Caco-2 (cell line): ENCODE results near the gene DPH2. TPM values are rescaled to one million over a fixed set of nuclear protein-coding genes. Genes with fewer than 3 reads are reported as not detected.

Experiments
- BruUV-seq: library from RNA; stranded (reverse); fragments of 400-500 nt; replicated peaks from 2 replicates; lab custom pipeline; 2021; lab: Mats Ljungman, UMichigan
- CTCF ChIA-PET: fragments of 300-600 bp; sonication (Branson Sonifier 250); formaldehyde crosslinking; loops from one replicate; lab custom pipeline; 2022; ENCODE audit warnings: antibody characterized with exemption; lab: Charles Lee
- POLR2A ChIA-PET: fragments of 300-600 bp; sonication (Branson Sonifier 250); formaldehyde crosslinking; loops from one replicate; lab custom pipeline; 2022; ENCODE audit warnings: antibody characterized with exemption; lab: Charles Lee
- DNase-seq, 2 experiments: peaks; one replicate each; pipeline versions ENCODE4 v3.0.0 to v3.0.0-alpha.2; 2020 to 2022
- H3K27me3 ChIP-seq: replicated peaks from 2 replicates; pipeline ENCODE4 v1.6.0; 2011; ENCODE audit warnings: low read length; ENCODE audit not compliant: control insufficient read depth, insufficient read depth
- H3K36me3 ChIP-seq: 2 replicates; pipeline ENCODE4 v1.5.1; 2011; ENCODE audit warnings: low read length; ENCODE audit not compliant: control insufficient read depth, insufficient read depth
- H3K4me1 ChIP-seq: fragments of 250-450 bp; sonication (Bioruptor Pico); 2 replicates; pipeline ENCODE4 v1.5.1; 2020; ENCODE audit warnings: mild to moderate bottlenecking
- H3K4me3 ChIP-seq: 2 replicates; pipeline ENCODE4 v1.5.1; 2011; ENCODE audit warnings: low read depth, mild to moderate bottlenecking, control low read depth, low read length
- H3K9me3 ChIP-seq: fragments of 250-450 bp; sonication (Bioruptor Pico); 2 replicates; pipeline ENCODE4 v1.5.1; 2020; ENCODE audit warnings: mild to moderate bottlenecking, moderate library complexity
- H3K27ac Mint-ChIP-seq: one replicate; pipeline ENCODE4 v1.8.0; 2022; ENCODE audit warnings: mixed read lengths; ENCODE audit not compliant: unreplicated experiment
- H3K27me3 Mint-ChIP-seq: one replicate; pipeline ENCODE4 v1.8.0; 2022; ENCODE audit warnings: mixed read lengths; ENCODE audit not compliant: insufficient read depth, unreplicated experiment
- H3K36me3 Mint-ChIP-seq: one replicate; pipeline ENCODE4 v1.8.0; 2022; ENCODE audit warnings: mild to moderate bottlenecking, mixed read lengths; ENCODE audit not compliant: insufficient read depth, unreplicated experiment
- H3K4me1 Mint-ChIP-seq: one replicate; pipeline ENCODE4 v1.8.0; 2022; ENCODE audit warnings: low read depth, mixed read lengths; ENCODE audit not compliant: unreplicated experiment
- H3K4me3 Mint-ChIP-seq: one replicate; pipeline ENCODE4 v1.8.0; 2022; ENCODE audit warnings: mild to moderate bottlenecking, moderate library complexity, mixed read lengths; ENCODE audit not compliant: unreplicated experiment
- H3K9me3 Mint-ChIP-seq: one replicate; pipeline ENCODE4 v1.8.0; 2022; ENCODE audit warnings: mixed read lengths; ENCODE audit not compliant: unreplicated experiment
- CTCF ChIP-seq, 2 experiments: fragments of 200-600 bp in 1 of 2; IDR thresholded peaks; 1 replicate in 1 of 2; 2 replicates in 1 of 2; pipeline versions ENCODE4 v1.5.1 to v1.8.0; 2011 to 2022; ENCODE audit warnings: antibody characterized with exemption in 1 of 2, control low read depth in 1 of 2, inconsistent platforms in 1 of 2, low read depth in 1 of 2, low read length in 1 of 2, mild to moderate bottlenecking in 1 of 2, moderate library complexity in 1 of 2; ENCODE audit not compliant: insufficient read depth in 1 of 2, severe bottlenecking in 1 of 2, unreplicated experiment in 1 of 2
- intact Hi-C: fragments of 100-400 bp; cut with micrococcal nuclease; formaldehyde crosslinking; loops from one replicate; pipeline ENCODE4 v1.10.0; 2022; ENCODE audit not compliant: unreplicated experiment
- total RNA-seq: library from RNA; stranded (reverse); gene quantifications from 2 replicates; pipeline ENCODE4 v1.2.3, GENCODE V29; 2022

DPH2 gene
- total RNA-seq, 1 experiment from 2014 or later = 29.0 TPM

- Mint-ChIP-seq H3K9me3 (no peaks in the 10 kb centered on the region), H3K27ac (no peak overlapping the region), H3K27me3 (no peaks in the 10 kb centered on the region), H3K4me1 (peaks cover 33% of the 10 kb centered on the region), H3K4me3 (no peak overlapping the region), H3K36me3 (peaks cover 37% of the 10 kb centered on the region)
- TF ChIP-seq CTCF (IDR thresholded peaks at IDR 0.05; ENCODE audit: insufficient read depth in 1 of 2, low read depth in 1 of 2, low read length in 1 of 2, severe bottlenecking in 1 of 2, unreplicated experiment in 1 of 2) = no peak
- Histone ChIP-seq H3K4me1 (peaks cover 22% of the 10 kb centered on the region), H3K27me3 (no peaks in the 10 kb centered on the region), H3K9me3 (no peaks in the 10 kb centered on the region), H3K4me3 (no peak overlapping the region), H3K36me3 (peaks cover 3% of the 10 kb centered on the region)
- ChIA-PET POLR2A (interaction anchor here (0.5 kb wide), 1 partner anchor 306 kb away, joined by 3 read pairs; no protein-coding TSS in a partner anchor), CTCF (no interaction called here)
- no peak for DNase-seq
- intact Hi-C loops = no loop called here
- BruUV-seq = no TSS peak
These were observed 11.8 kb downstream of the DPH2 start for GRCh38 chr1:43981636-43982035.

GRCh38 chr1:43982241-43982640, 12.4 kb downstream of the DPH2 start:
- ChIA-PET POLR2A (interaction anchor here (0.5 kb wide), 1 partner anchor 306 kb away, joined by 3 read pairs; no protein-coding TSS in a partner anchor), CTCF (no interaction called here)
- Histone ChIP-seq H3K36me3 (peaks cover 3% of the 10 kb centered on the region), H3K4me3 (no peak overlapping the region), H3K9me3 (no peaks in the 10 kb centered on the region), H3K4me1 (peaks cover 22% of the 10 kb centered on the region), H3K27me3 (no peaks in the 10 kb centered on the region)
- intact Hi-C loops = no loop called here
- BruUV-seq = no TSS peak
- Mint-ChIP-seq H3K4me3 (no peak overlapping the region), H3K9me3 (no peaks in the 10 kb centered on the region), H3K36me3 (peaks cover 34% of the 10 kb centered on the region), H3K27ac (no peak overlapping the region), H3K27me3 (no peaks in the 10 kb centered on the region), H3K4me1 (peaks cover 33% of the 10 kb centered on the region)
- no peak for DNase-seq
- no peak for TF ChIP-seq CTCF (IDR thresholded peaks at IDR 0.05; ENCODE audit: insufficient read depth in 1 of 2, low read depth in 1 of 2, low read length in 1 of 2, severe bottlenecking in 1 of 2, unreplicated experiment in 1 of 2)

GRCh38 chr1:43982808-43983207, 13.0 kb downstream of the DPH2 start:
- Histone ChIP-seq H3K4me1 (peaks cover 18% of the 10 kb centered on the region), H3K36me3 (no peaks in the 10 kb centered on the region; the same call in 1 of the 2 replicates), H3K27me3 (no peaks in the 10 kb centered on the region), H3K9me3 (no peaks in the 10 kb centered on the region), H3K4me3 (no peak overlapping the region)
- ChIA-PET CTCF (no interaction called here), POLR2A (no interaction called here)
- Mint-ChIP-seq H3K4me1 (peaks cover 33% of the 10 kb centered on the region), H3K4me3 (no peak overlapping the region), H3K9me3 (no peaks in the 10 kb centered on the region), H3K36me3 (peaks cover 28% of the 10 kb centered on the region), H3K27me3 (no peaks in the 10 kb centered on the region), H3K27ac (no peak overlapping the region)
- intact Hi-C loops = no loop called here
- no peak for TF ChIP-seq CTCF (IDR thresholded peaks at IDR 0.05; ENCODE audit: insufficient read depth in 1 of 2, low read depth in 1 of 2, low read length in 1 of 2, severe bottlenecking in 1 of 2, unreplicated experiment in 1 of 2)
- no peak for DNase-seq
- no TSS peak for BruUV-seq
